Right cardiac atrium (tissue), 5 donors: Measurements from ENCODE around the gene BSG. TPM values are rescaled to one million over a fixed set of nuclear protein-coding genes. Genes with fewer than 3 reads are reported as not detected.

Source experiments
- ATAC-seq, 2 donors: fragments of 200-7000 bp; cut with Tn5 transposase; one replicate each; pipeline versions ENCODE4 v1.8.0 to v1.9.1; 2020; ENCODE audit warnings: moderate library complexity in 2 of 2, mild to moderate bottlenecking in 1 of 2
- DNase-seq, 3 donors: peaks; one replicate each; pipeline ENCODE4 v3.0.0-alpha.2; 2020
- H3K27ac ChIP-seq: one replicate; pipeline ENCODE4 v1.5.1; 2013; ENCODE audit warnings: mild to moderate bottlenecking, low read length, control low read depth, moderate library complexity
- H3K27me3 ChIP-seq: one replicate; pipeline ENCODE4 v1.6.1; 2013; ENCODE audit not compliant: control insufficient read depth, insufficient read depth
- H3K4me1 ChIP-seq: one replicate; pipeline ENCODE4 v1.6.1; 2013; ENCODE audit warnings: low read length; ENCODE audit not compliant: control insufficient read depth, insufficient read depth
- H3K4me3 ChIP-seq: one replicate; pipeline ENCODE4 v1.5.1; 2013; ENCODE audit warnings: low read length, control low read depth
- H3K9me3 ChIP-seq: one replicate; pipeline ENCODE4 v1.6.1; 2013; ENCODE audit warnings: low read length; ENCODE audit not compliant: control insufficient read depth
- WGBS: extraction: QIAGEN DNeasy Blood & Tissue Kit; methylation state at CpG from one replicate; pipeline ENCODE4 v1.1.7; 2013; 5-methylcytosine and 5-hydroxymethylcytosine counted together
- intact Hi-C, 4 donors: fragments of 100-400 bp; cut with DNase I; formaldehyde crosslinking; loops; one replicate each; pipeline versions ENCODE4 v1.11.0 to v1.14.0; 2022 to 2023
- polyA plus RNA-seq: library from polyadenylated mRNA; stranded (reverse); fragments of 200-250 nt; gene quantifications from one replicate; pipeline ENCODE4 v1.2.3, GENCODE V29; 2013
- total RNA-seq, 4 donors: library from RNA; stranded (reverse); fragmentation: NEBNext Ultra II Directional; extraction: Animal tissue kit (Norgen Biotek cat#: 25700); gene quantifications; one replicate each; pipeline ENCODE4 v1.2.1, GENCODE V29; 2021
- donor health status: healthy with polysubstance abuse.
- donor health status: DM: no; HTN: yes; CAD: no.
- donor health status: DM: no; HTN: no; CAD: no.
- donor health status: DM: no; HTN: yes; CAD: no; lungs with severe emphysema.
- donor health status: DM: yes; HTN: yes; CAD: no.

Gene BSG
- total and polyA plus RNA-seq, 5 donors = 1,142 to 1,705 (median 1,380) TPM

DNA sequence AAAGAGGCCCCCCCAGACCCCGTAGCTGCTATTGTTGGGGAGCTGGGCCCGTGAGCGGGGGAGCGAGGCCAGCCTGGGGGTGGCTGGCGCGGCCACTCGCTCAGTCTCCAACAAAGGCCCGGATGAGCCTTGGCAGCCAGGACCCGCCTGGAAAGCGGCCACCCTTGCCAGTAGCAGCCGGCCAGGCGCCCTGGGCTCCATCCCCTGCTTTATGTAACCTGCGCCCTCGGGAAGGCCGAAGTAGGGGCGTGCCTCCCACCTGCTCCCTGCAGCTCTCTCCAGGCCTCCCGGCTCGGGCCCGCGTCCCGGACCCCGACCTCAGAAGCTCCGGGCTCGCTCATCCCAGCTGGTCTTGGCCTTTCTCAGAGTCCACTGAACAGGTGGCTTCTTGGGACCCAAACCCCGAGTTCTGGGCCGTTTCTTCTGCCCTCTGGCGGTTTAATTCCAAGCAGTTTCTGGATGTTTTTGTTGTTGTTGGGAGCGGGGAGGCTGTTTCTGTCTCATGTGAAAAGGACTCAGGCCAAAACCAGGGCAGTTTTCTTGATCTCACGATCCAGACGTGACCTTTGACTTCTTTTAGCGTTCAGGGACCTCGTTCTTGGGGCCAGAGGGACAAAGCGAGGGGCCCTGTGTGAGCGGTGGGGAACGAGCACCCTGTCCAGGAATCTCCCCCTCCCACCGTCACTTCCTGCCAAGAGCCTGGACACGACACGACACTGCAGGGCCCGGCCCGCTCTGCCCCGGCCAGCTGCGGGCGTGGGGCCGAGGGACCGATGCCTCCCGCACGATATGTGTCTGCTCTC is 39.6 kb upstream of the BSG start:
- intact Hi-C loops = loop anchor here in 3 of 4 donors (5.0 kb wide), 2 partner anchors 40 to 130 kb away; partner anchors contain the start of genes BSG (in 2 of the 3) and RNF126 (in 1 of the 3)
- ATAC-seq = peak; percentile 56
- WGBS = under 1% methylated on average over 47 of the region's 47 CpGs
- H3K27me3 ChIP-seq = no peaks in the 10 kb centered on the region
- H3K4me1 ChIP-seq = peaks cover 9% of the 10 kb centered on the region
- peak; percentile 84 to 95 (median 93) for DNase-seq
- no peaks in the 10 kb centered on the region for H3K9me3 ChIP-seq
- peak overlapping the region; percentile 98 for H3K4me3 ChIP-seq
- H3K27ac ChIP-seq = peak overlapping the region; percentile 71

DNA sequence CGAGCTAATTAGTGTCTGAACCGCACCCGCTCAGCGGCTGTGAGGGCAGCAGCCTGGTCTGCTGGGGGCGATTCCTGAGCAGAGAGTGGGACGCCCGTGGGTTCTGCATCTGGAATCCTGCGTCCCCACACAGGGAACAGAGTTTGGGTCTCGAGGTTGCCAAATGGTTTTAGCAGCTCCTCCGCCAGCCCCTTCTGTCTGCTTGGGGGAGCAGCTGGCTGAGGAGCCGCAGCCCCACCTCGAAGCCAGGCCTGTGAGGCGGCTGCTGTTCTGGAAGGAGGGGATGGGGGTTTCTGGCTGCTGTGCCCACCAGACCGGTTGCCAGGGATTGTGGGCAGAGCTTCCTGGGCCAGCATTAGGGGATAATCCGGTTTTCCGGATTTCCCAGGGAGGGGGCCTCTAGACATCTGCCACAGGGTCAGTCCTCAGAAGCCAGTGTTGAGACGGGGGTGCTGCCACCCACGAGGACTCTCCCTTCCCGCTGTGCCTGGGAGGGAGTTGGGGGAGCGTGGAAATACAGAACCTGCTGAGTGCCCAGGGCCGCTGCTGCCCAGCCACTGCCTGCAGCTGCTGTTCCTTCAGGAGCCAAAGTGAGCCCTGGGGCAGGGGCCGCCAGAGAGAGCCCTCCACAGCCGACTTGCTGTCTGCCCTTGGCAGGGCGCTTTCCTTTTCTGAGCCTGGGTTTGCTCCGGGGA is 38.9 kb upstream of the BSG start:
- Histone ChIP-seq H3K27ac (peak overlapping the region; percentile 71), H3K4me1 (peaks cover 9% of the 10 kb centered on the region), H3K4me3 (peak overlapping the region; percentile 98), H3K9me3 (no peaks in the 10 kb centered on the region), H3K27me3 (no peaks in the 10 kb centered on the region)
- intact Hi-C loops = loop anchor here in 3 of 4 donors (5.0 kb wide), 2 partner anchors 39 to 129 kb away; partner anchors contain the start of genes BSG (in 2 of the 3) and RNF126 (in 1 of the 3)
- DNase-seq (peak in 1 of 3 donors; percentile 67), ATAC-seq (no peak)
- WGBS = 27% methylated on average over 25 of the region's 25 CpGs

DNA sequence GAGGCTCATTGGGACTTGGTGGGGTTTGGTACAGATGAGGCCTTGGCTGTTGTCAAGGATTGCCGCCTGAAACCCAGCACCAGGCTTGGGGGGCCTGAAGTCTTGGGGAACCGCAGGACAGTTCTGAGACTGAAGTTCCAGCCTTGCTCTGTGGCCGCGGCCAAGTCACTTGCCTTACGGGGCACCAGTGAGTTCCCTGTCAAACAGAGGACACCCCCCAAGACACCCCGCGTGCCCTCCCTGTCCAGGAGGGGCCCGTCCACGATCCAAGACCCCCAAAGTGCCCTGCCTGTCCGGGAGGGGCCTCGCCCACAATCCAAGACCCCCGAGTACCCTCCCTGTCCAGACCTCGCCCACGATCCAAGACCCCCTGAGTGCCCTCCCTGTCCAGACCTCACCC is 38.3 kb upstream of the BSG start:
- Histone ChIP-seq H3K27me3 (no peaks in the 10 kb centered on the region), H3K27ac (no peak overlapping the region), H3K4me1 (peaks cover 9% of the 10 kb centered on the region), H3K9me3 (no peaks in the 10 kb centered on the region), H3K4me3 (no peak overlapping the region)
- intact Hi-C loops = loop anchor here in 3 of 4 donors (5.0 kb wide), 2 partner anchors 38 to 128 kb away; partner anchors contain the start of genes BSG (in 2 of the 3) and RNF126 (in 1 of the 3)
- 82% methylated on average over 14 of the region's 14 CpGs for WGBS
- DNase-seq (peak in 1 of 3 donors; percentile 61), ATAC-seq (no peak)

DNA sequence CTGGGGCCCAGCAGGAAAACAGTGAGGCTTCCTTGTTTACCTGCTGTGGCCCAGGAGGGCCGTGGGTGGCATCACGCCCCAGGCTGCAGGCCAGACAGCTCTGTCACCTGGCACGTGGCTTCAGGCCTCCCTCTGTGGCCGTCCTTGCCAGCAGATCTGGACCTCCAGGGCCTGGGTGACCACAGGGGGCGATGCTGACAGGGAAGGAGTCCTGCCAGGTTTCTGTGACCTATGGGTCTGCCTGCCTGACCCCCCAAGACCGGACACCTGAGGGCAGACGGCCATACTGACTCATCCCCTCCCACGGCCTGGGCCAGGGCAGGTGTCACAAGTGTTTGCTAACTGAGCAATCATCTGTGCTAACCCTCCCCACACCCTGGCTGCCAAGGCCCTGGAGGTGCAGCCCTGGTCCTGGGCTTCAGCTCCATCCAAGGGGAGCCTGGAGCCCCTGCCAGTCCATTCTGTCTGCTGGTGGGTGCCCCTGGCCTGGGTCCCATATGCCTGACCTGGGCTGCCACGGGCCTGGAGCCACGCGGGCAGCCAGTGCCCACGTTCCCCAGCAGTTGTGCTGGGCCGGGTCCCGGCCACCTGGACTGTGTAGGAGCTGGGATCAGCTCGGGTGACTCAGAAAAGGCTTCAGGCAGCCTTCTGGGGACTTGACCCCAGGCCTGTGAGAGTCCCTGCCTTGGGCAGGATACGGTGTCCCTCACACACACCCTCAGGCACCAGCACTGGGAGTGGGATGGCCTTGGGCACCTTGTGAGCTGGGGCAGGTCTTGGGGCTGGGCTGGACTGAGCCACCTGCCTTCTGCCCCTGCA is 37.2 kb upstream of the BSG start:
- ATAC-seq = no peak
- Histone ChIP-seq H3K9me3 (no peaks in the 10 kb centered on the region), H3K27ac (no peak overlapping the region), H3K4me3 (no peak overlapping the region), H3K27me3 (no peaks in the 10 kb centered on the region), H3K4me1 (peaks cover 9% of the 10 kb centered on the region)
- intact Hi-C loops = no loop called here
- peak in 1 of 3 donors; percentile 72 for DNase-seq
- 74% methylated on average over 16 of the region's 16 CpGs for WGBS

DNA sequence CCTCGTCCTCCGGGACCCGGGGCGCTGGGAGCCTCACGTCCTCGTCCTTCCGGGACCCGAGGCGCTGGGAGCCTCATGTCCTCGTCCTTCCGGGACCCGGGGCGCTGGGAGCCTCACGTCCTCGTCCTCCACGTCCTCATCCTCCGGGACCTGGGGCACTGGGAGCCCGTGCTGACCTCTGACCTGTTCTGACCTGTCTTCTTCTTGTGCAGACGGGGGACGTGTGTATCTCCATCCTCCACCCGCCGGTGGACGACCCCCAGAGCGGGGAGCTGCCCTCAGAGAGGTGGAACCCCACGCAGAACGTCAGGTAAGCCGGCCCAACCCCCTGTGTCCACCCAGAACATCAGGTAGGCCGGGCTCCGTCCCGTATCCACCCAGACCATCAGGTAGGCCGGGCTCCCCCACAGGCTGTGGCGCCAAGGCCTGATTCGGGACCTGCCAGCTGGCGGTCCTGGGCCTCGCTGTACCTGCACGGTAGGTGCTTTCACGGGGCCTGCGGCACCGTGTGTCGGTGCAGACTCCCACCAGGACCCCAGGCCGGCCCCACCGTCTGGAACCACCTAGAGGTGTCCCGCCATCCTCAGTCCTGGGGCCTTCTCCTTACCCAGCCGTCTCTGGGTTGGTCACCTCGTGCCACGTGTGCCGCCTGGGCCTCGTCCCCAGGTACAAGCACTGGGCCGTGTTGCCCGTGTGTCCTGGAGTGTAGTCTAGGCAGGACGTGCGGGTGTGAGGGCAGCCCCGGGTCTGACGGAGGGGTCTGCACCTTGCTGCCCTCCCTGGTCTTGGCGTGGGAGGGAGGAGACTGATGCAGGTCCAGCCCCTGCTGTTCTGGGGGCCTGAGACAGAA is 36.1 kb upstream of the BSG start:
- Histone ChIP-seq H3K9me3 (no peaks in the 10 kb centered on the region), H3K4me3 (no peak overlapping the region), H3K4me1 (peaks cover 9% of the 10 kb centered on the region), H3K27ac (no peak overlapping the region), H3K27me3 (no peaks in the 10 kb centered on the region)
- intact Hi-C loops = no loop called here
- peak in 1 of 3 donors; percentile 63 for DNase-seq
- no peak for ATAC-seq
- WGBS = 92% methylated on average over 55 of the region's 55 CpGs

DNA sequence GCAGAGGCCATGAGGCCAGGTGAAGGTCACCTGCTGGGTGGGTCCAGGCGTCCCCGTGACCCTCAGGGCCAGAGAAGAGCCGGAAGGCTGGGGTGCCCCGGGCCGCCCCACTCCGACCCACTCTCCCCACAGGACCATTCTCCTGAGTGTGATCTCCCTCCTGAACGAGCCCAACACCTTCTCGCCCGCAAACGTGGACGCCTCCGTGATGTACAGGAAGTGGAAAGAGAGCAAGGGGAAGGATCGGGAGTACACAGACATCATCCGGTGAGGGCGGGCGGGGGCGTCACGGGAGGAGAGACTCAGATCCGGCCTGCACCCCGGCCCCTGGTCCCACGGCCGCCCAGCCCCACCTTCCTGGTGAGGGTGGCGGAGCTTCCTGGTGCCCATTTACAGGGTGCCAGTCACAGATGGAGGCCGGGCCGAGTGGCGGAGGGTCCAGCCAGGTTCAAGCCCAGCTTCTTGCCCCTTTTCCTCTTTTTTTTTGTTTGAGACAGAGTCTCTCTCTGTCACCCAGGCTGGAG is 35.5 kb upstream of the BSG start:
- no peak for ATAC-seq

DNA sequence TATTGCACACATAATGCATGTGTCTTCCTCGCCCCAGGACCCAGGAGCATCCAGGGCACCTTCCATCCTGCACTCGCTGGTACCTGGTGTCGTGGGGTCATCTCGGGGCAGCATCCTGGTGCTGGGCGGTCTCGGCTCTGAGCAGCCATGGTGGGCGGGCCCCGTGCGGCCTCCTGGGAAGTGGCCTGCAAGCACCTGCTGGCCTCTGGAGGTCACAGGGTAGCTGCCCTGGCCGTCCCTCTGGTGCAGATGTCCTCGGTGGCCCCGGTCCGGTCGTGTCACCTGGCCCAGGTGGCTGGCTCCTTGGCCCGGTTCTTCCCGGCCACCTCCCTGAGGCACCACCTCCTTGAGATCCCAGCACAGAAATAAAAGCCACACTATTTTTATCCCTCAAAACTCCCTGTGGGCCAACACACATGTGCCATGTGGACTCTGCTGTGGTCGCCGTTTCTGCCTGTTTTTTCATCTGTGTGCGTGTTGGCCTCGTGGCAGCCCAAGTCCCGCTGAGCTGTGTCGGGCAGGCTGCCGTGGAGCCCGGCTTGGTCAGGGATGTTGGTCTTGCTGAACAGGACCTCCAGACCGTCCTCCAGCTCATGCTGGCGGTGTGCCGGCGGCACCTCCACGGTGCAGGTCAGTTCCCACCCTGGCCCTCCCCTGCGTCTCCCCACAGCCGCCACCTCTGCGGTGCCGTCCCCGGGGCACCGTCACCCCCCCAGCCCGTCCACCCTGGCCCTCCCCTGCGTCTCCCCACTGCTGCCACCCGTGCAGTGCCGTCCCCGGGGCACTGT is 33.6 kb upstream of the BSG start:
- no peak for ATAC-seq
- H3K27ac ChIP-seq = no peak overlapping the region
- WGBS = 87% methylated on average over 40 of the region's 40 CpGs

More for the DNA sequence above, 35.5 kb upstream of the BSG start:
- intact Hi-C loops = no loop called here
- peak in 2 of 3 donors; percentile 38 to 61 for DNase-seq
- no peaks in the 10 kb centered on the region for H3K27me3 ChIP-seq
- H3K4me1 ChIP-seq = peaks cover 9% of the 10 kb centered on the region
- H3K9me3 ChIP-seq = no peaks in the 10 kb centered on the region
- H3K4me3 ChIP-seq = no peak overlapping the region
- no peak overlapping the region for H3K27ac ChIP-seq
- 88% methylated on average over 26 of the region's 26 CpGs for WGBS

DNA sequence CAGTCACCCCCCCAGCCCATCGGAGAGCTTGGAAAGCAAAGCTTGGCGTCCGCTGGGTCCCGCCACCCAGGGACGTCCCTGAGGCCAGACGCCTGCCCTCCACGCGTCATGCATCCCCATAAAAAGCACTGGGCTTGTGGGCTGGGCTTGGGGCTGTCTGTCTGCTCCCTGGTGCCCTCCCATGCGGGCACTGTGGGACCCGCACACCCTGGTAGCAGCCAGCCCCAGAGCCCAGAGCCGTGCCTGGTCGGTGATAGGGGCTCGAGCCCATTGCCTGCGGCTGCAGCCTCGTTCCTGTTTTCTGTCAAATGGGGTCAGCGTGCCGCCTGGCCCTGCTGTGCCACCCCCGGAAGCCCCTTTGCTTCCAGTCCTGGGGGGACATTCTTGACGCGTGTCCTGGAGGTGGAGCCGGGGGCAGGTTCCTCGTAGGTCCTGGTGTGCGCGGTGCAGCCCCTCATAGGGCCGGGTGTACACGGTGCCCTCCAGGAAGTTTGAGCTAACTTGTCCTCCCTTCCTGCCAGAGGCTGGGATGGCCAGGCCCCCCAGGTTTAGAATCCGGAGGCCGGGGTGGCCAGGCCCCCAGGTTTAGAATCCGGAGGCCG is 32.9 kb upstream of the BSG start:
- peak; percentile 9 to 44 for ATAC-seq
- intact Hi-C loops = no loop called here
- 89% methylated on average over 30 of the region's 30 CpGs for WGBS

More for the DNA sequence above, 33.6 kb upstream of the BSG start:
- intact Hi-C loops = no loop called here
- H3K27me3 ChIP-seq = no peaks in the 10 kb centered on the region
- peak in 1 of 3 donors; percentile 70 for DNase-seq
- H3K9me3 ChIP-seq = no peaks in the 10 kb centered on the region
- no peak overlapping the region for H3K4me3 ChIP-seq
- peaks cover 4% of the 10 kb centered on the region for H3K4me1 ChIP-seq

More for the DNA sequence above, 32.9 kb upstream of the BSG start:
- peak in 1 of 3 donors; percentile 53 for DNase-seq
- Histone ChIP-seq H3K4me1 (no peaks in the 10 kb centered on the region), H3K27me3 (no peaks in the 10 kb centered on the region), H3K4me3 (no peak overlapping the region), H3K9me3 (no peaks in the 10 kb centered on the region), H3K27ac (no peak overlapping the region)
